Measurements from ENCODE around the gene NDUFS8. TPM values are rescaled to one million over a fixed set of nuclear protein-coding genes. Genes with fewer than 3 reads are reported as not detected.
A peak's percentile ranks its signal among the peaks of the same experiment; 100 is the strongest.
"Not testable (repeated sequence)": the region's sequence is repeated elsewhere in the genome, so short reads cannot be mapped to it uniquely, and the experiment has no call there.

Gene NDUFS8
- total and polyA plus RNA-seq, 2 experiments from 2014 or later: 111 to 286 TPM

DNA sequence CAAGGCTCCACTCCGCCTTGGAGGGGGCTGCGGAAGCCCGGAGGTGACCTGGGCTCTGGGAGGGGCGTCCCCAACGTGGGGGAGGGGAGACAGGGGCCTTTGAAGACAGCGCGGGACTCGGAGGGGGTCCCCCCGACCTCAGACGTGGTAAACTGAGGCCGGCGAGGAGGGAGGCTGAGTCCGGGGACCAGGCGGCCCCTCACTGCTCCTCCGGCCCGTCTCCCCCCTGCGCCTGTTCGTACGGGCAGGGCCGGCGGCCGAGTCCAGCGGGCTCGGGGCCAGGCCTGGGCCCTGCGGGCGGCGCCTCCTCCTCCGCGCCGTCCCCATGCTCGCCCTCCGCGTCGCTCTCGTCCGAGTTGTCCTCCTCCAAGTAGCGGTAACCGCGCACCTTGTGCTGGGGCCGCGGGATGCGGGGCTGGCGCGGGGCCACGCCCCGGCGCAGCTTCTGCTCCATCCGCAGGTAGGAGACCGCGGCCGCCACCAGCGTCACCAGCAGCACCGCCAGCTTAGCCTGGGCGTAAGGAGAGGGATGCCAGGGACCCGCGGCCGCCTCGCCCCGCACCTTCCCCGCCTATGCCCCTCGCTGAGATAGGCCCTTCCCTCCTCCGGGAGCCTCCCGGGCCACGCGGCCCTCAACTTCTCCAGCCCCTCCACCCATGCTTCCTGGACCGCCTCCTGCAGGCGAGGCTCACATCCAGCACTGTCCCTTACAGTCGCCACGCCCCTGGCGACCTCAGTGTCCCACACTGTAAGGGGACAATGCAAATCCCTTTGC is 38.9 kb upstream of the NDUFS8 start:
- H3K27ac ChIP-seq; H3K79me2 ChIP-seq; H3K9me3 ChIP-seq (ENCODE audit: low read depth); DNase-seq (ENCODE audit: low spot score); H3K4me3 ChIP-seq; H2AFZ ChIP-seq; H3K36me3 ChIP-seq (replicated peaks; ENCODE audit: insufficient read depth, low read depth); H3K4me1 ChIP-seq (ENCODE audit: insufficient read depth); H4K20me1 ChIP-seq (ENCODE audit: insufficient read depth, poor library complexity, severe bottlenecking); H3K9me2 ChIP-seq (replicated peaks; ENCODE audit: insufficient read depth); H3K27me3 ChIP-seq: not testable (repeated sequence)
- peak overlapping the region; percentile 66 for H3K4me2 ChIP-seq
- 10% methylated on average over 40 of the region's 70 CpGs for WGBS (ENCODE audit: low lambda C conversion rate, missing lambda C conversion rate)

GRCh38 chr11:67993821-67994220 is 36.7 kb upstream of the NDUFS8 start:
- H3K9me2 ChIP-seq (replicated peaks; ENCODE audit: insufficient read depth); H3K27me3 ChIP-seq; H3K4me3 ChIP-seq; H3K4me1 ChIP-seq (ENCODE audit: insufficient read depth); H2AFZ ChIP-seq; H3K9me3 ChIP-seq (ENCODE audit: low read depth); H4K20me1 ChIP-seq (ENCODE audit: insufficient read depth, poor library complexity, severe bottlenecking); H3K4me2 ChIP-seq; H3K27ac ChIP-seq; H3K36me3 ChIP-seq (replicated peaks; ENCODE audit: insufficient read depth, low read depth); H3K79me2 ChIP-seq: not testable (repeated sequence)
- TF ChIP-seq, protein P1, sequence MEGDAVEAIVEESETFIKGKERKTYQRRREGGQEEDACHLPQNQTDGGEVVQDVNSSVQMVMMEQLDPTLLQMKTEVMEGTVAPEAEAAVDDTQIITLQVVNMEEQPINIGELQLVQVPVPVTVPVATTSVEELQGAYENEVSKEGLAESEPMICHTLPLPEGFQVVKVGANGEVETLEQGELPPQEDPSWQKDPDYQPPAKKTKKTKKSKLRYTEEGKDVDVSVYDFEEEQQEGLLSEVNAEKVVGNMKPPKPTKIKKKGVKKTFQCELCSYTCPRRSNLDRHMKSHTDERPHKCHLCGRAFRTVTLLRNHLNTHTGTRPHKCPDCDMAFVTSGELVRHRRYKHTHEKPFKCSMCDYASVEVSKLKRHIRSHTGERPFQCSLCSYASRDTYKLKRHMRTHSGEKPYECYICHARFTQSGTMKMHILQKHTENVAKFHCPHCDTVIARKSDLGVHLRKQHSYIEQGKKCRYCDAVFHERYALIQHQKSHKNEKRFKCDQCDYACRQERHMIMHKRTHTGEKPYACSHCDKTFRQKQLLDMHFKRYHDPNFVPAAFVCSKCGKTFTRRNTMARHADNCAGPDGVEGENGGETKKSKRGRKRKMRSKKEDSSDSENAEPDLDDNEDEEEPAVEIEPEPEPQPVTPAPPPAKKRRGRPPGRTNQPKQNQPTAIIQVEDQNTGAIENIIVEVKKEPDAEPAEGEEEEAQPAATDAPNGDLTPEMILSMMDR (IDR thresholded peaks at IDR 0.05; ENCODE audit: poor library complexity): peak; percentile 55
- peak; percentile 32 for DNase-seq (ENCODE audit: low spot score)
- 37% methylated on average over 12 of the region's 12 CpGs for WGBS (ENCODE audit: low lambda C conversion rate, missing lambda C conversion rate)

- not testable (repeated sequence) for H4K20me1 ChIP-seq (ENCODE audit: insufficient read depth, poor library complexity, severe bottlenecking); H3K36me3 ChIP-seq (replicated peaks; ENCODE audit: insufficient read depth, low read depth); H3K4me3 ChIP-seq; H3K4me2 ChIP-seq; H2AFZ ChIP-seq; H3K79me2 ChIP-seq; H3K4me1 ChIP-seq (ENCODE audit: insufficient read depth); H3K9me2 ChIP-seq (replicated peaks; ENCODE audit: insufficient read depth); H3K27me3 ChIP-seq; DNase-seq (ENCODE audit: low spot score); H3K9me3 ChIP-seq (ENCODE audit: low read depth); H3K27ac ChIP-seq
- WGBS (ENCODE audit: low lambda C conversion rate, missing lambda C conversion rate): 92% methylated on average over 5 of the region's 5 CpGs
These were observed 36.1 kb upstream of the NDUFS8 start for GRCh38 chr11:67994387-67994786.

DNA sequence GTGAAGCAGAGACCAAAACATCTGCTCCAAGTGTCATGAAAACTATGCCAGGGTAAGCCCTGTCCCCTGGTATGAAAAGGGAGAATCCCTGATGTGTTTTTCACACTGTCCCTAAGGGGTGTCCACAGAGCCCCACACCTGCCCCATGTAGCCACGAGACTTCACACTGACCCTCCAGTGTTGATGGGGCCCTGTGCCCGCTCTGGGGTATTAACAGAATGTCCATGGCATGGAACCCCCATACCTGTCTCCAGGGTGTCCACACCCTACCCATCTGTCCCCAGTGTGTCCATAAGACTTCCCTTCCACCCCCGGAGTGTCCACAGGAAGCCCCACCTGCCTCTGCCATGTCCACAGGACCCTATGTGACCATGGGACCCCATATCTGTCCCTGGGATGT is 35.4 kb upstream of the NDUFS8 start:
- H2AFZ ChIP-seq: not testable (repeated sequence)
- 95% methylated on average over 2 of the region's 3 CpGs for WGBS (ENCODE audit: low lambda C conversion rate, missing lambda C conversion rate)

GRCh38 chr11:67995579-67995978 is 34.9 kb upstream of the NDUFS8 start:
- H3K4me2 ChIP-seq; H4K20me1 ChIP-seq (ENCODE audit: insufficient read depth, poor library complexity, severe bottlenecking); H3K9me2 ChIP-seq (replicated peaks; ENCODE audit: insufficient read depth); H3K4me1 ChIP-seq (ENCODE audit: insufficient read depth); H3K36me3 ChIP-seq (replicated peaks; ENCODE audit: insufficient read depth, low read depth); H3K4me3 ChIP-seq; H3K27me3 ChIP-seq; H3K79me2 ChIP-seq; DNase-seq (ENCODE audit: low spot score); H3K27ac ChIP-seq; H2AFZ ChIP-seq; H3K9me3 ChIP-seq (ENCODE audit: low read depth): not testable (repeated sequence)
- 91% methylated on average over 14 of the region's 14 CpGs for WGBS (ENCODE audit: low lambda C conversion rate, missing lambda C conversion rate)

More for the DNA sequence above, 35.4 kb upstream of the NDUFS8 start:
- not testable (repeated sequence) for H4K20me1 ChIP-seq (ENCODE audit: insufficient read depth, poor library complexity, severe bottlenecking); H3K4me1 ChIP-seq (ENCODE audit: insufficient read depth); H3K9me2 ChIP-seq (replicated peaks; ENCODE audit: insufficient read depth); H3K36me3 ChIP-seq (replicated peaks; ENCODE audit: insufficient read depth, low read depth); H3K27ac ChIP-seq; H3K9me3 ChIP-seq (ENCODE audit: low read depth); DNase-seq (ENCODE audit: low spot score); H3K27me3 ChIP-seq; H3K79me2 ChIP-seq; H3K4me2 ChIP-seq; H3K4me3 ChIP-seq

GRCh38 chr11:67996051-67996450 is 34.4 kb upstream of the NDUFS8 start:
- WGBS (ENCODE audit: low lambda C conversion rate, missing lambda C conversion rate): 86% methylated on average over 4 of the region's 13 CpGs
- Histone ChIP-seq H3K27ac (no peak overlapping the region), H3K9me2 (replicated peaks; ENCODE audit: insufficient read depth) (no peaks in the 10 kb centered on the region), H3K9me3 (ENCODE audit: low read depth) (no peaks in the 10 kb centered on the region), H3K36me3 (replicated peaks; ENCODE audit: insufficient read depth, low read depth) (no peaks in the 10 kb centered on the region), H3K79me2 (no peaks in the 10 kb centered on the region), H2AFZ (no peak overlapping the region), H3K27me3 (peaks cover 2% of the 10 kb centered on the region), H3K4me1 (ENCODE audit: insufficient read depth) (peaks cover 3% of the 10 kb centered on the region), H3K4me2 (no peak overlapping the region), H4K20me1 (ENCODE audit: insufficient read depth, poor library complexity, severe bottlenecking) (no peaks in the 10 kb centered on the region), H3K4me3 (no peak overlapping the region)
- TF ChIP-seq EZH2 (IDR thresholded peaks at IDR 0.05; ENCODE audit: borderline replicate concordance): no peak
- TF ChIP-seq, protein P1 (IDR thresholded peaks at IDR 0.05; ENCODE audit: poor library complexity): no peak
- TF ChIP-seq EZH2phosphoT487 (IDR thresholded peaks at IDR 0.05; ENCODE audit: low read depth, severe bottlenecking, unreplicated experiment): no peak
- DNase-seq (ENCODE audit: low spot score): no peak
